ENCODE data around the gene CAVIN1. TPM values are rescaled to one million over a fixed set of nuclear protein-coding genes. Genes with fewer than 3 reads are reported as not detected.
"Not testable (repeated sequence)": the region's sequence is repeated elsewhere in the genome, so short reads cannot be mapped to it uniquely, and the experiment has no call there.

Gene CAVIN1
- total RNA-seq, 1 donor from 2014 or later: 67.0 TPM

DNA sequence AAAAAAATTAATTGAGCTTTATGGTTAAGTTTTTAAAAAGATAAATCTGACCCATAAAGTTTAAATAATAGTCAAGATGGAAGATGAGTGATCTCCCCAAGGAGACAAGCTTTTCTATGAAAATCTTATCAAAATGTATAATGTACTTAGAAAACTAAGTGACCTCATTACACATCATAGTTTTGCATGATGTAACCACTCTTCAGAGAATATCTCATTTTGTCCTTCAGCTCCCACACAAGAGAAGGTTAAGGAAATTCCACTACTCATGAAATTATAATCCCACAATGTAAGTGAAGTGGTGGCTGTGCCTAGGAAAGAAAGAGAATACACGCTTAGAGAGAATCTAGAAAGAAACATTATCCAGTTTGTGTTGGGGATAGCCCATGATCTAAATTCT, 49.2 kb downstream of the CAVIN1 start:
- ATAC-seq: no peak

DNA sequence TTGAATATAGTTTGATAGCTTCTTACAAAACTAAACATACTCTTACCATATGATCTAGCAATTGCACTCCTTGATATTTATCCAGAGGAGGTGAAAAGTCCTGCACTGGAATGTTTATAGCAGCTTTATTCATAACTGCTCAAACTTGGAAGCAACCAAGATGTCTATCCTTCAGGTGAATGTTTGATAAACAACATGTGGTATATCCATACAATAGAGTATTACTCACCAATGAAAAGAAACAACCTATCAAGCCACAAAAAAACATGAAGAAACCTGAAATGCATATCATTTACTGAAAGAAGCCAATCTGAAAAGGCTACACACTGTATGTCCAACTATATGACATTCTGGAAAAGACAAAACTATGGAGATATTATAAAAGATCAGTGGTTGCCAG, 50.9 kb downstream of the CAVIN1 start:
- ATAC-seq: no peak

DNA sequence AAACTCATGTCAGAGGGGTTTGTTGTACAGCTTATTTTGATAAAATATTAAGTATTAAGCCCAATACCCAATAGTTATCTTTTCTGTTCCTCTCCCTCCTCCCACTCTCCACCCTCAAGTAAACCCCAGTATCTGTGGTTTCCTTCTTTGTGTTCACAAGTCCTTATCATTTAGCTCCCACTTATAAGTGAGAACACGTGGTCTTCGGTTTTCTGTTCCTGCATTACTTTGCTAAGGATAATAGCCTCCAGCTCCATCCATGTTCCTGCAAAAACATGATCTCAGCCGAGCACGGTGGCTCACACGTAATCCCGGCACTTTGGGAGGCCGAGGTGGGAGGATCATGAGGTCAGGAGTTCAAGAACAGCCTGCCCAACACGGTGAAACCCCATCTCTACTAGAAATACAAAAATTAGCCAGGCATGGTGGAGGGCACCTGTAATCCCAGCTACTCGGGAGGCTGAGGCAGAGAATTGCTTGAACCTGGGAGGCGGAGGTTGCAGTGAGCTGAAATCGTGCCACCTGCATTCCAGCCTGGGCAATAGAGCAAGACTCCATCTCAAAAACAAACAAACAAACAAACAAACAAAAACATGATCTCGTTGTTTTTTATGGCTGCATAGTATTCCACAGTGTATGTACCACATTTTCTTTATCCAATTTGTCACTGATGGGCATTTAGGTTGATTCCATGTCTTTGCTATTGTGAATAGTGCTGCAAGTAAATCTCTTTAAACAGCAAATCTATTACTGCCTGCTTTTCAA, 54.1 kb downstream of the CAVIN1 start:
- not testable (repeated sequence) for ATAC-seq

DNA sequence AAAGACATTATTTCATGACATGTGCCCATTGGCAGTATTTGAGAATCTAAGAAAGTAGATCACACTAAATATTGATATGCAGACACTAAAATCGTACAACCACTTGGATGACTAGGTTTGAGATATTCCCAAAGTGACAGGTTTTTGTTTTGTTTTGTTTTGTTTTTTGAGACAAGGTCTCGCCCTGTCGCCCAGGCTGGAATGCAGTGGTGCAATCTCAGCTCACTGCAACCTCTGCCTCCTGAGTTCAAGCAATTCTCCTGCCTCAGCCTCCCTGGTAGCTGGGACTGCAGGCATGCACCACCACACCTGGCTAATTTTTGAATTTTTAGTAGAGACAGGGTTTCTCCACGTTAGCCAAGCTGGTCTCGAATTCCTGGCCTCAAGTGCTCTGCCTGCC, 54.7 kb downstream of the CAVIN1 start:
- ATAC-seq: not testable (repeated sequence)

DNA sequence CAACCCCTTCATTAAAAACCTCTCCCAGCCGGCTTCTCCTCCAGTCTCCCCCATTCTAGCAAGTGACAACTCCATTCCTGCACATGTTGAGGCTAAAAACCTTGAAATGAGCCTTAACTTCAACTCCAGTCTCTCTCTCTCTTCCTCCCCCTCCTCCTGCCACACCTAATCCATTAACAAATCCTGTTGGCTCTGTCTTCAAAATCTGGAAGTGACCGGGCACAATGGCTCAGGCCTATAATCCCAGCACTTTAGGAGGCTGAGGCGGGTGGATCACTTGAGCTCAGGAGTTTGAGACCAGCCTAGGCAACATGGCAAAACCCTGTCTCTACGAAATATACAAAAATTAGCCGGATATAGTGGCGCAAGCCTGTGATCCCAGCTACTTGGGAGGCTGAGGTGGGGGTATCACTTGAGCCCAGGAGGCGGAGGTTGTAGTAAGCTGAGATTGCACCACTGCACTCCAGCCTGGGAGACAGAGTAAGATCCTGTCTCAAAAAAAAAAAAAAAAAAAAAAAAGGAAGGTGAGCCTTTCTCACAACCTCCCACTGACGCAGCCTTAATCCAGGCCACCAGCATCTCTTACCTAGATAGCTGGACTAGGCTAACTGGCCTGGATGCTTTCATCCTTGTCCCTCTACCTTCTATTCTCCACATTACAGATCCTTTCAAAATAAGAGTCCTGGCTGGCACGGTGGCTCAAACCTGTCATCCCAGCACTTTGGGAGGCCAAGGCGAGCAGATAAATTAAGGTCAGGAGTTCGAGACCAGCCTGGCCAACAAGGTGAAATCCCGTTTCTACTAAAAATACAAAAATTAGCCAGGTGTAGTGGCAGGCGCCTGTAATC, 56.7 kb downstream of the CAVIN1 start:
- not testable (repeated sequence) for ATAC-seq

DNA sequence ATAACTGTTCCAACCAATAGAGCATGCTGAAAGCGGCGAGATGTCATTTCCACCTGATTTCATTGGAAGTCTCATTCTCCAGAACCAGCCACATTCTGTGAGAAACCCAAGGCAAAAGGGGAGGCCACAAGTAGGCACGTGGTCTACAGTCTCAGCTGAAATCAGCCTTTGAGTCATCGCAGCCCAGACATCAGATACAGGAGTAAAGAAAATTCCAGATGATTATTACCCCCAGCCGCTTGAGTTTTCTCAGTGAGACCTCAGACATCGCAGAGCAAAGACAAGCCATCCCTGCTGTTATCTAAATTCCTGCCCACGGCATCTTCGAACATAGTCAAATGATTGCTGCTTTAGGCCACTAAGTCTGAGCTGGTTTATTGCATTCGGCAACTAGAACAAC, 57.9 kb downstream of the CAVIN1 start:
- no peak for ATAC-seq

DNA sequence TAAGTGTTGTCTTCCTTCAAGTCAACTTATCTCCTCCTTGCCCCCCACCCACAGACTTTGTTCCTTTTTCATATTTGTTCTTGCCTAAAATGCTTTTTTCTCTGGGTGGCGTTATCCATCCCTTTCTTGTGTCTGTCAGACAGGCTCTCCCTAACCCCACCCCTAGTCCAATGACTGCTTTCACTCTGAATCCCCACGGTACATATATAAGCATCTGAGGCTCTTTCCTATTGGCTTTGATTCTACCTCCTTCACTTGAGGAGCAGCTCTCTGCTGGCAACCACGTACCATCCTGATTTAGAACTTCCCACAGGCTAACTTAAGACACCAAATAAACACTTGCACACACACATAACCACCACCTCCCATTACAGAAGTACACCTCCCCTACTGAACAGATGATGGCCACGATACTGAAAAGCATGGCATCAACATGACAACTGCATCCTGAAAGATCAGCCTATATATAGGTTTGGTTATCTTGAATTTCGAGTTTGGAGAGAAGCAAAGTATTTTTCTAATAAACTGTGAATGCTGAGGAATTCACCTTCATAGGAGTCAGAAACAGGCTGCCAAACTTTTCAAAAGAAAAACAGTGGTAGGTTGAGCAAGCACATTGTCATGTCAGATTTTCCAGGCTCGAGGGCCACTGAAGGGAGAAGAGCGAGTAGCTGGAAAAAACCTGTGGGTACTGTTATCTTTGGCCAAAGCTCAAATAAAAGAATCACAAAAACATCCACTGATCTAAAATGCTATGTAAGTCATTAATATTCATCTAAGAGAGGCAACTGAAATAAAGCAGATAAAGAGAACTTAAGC, 59.1 kb downstream of the CAVIN1 start:
- ATAC-seq: peak; percentile 28

DNA sequence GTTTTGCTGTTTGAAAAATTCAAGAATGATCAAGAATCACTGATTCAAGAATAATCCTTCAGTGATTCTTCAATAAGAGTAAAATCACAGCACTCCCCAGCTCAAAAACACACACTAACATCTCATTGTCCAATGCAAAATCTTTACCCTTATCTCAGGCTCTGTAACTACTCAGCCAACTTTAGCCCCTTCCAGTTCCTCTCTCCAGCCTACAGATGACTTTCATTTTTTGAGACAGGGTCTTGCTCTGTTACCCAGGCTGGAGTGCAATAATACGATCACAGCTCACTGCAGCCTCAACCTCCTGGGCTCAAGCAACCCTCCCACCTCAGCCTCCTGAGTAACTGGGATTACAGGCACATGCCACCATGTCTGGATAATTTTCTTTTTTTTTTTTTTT, 59.8 kb downstream of the CAVIN1 start:
- ATAC-seq: no peak

DNA sequence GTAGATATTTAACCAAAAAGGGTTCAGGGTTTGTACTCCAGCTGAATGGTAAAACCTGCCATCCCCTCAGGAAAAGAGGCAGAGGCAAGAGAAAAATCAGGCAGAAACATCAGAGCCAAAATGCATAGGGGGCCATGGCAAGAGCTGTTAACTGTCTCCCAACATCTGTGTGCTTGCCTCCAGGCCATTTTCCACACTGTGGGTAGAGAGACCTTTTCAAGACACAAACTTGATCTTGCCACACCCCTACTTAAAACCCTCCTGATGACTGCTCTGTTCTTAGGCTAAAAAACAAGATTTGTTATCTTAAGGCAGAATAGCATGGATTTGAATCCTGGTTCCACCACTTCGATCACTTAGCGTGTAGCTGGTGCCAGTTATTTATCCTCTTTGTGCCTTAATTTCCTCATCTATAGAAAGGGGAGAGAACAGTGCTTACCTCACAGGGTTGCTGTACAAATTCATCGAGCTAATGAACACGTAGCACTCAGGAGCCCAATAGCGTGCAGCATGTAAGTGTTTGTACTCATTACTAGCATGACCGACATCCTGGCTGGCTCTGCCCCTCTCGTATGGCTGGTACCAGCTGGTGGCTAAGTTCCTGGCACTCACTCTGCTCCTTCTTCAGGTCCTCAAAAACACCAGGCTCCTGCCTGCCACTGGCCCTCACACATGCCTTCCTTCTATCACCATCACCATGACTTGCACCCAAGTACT, 60.7 kb downstream of the CAVIN1 start:
- ATAC-seq: peak; percentile 34

DNA sequence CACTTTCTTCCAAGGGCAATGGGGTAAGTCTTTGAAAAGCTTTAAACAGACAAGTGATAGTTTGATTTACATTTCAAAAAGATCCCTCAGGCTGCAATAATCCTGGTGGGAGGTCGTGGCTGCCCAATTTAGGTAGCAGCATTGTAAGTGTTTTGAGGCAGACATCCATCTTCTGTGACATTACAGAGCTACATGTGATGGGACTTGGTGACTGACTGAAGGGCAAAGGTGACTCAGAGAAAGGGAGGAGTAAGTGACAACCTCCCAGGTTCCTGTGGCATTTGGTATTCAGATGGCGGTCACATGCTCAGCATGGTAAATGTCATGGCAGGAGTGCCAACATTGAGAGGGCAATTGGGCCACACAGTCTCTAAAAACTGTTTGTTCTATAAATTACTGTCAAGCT, 61.3 kb downstream of the CAVIN1 start:
- ATAC-seq: peak; percentile 70

DNA sequence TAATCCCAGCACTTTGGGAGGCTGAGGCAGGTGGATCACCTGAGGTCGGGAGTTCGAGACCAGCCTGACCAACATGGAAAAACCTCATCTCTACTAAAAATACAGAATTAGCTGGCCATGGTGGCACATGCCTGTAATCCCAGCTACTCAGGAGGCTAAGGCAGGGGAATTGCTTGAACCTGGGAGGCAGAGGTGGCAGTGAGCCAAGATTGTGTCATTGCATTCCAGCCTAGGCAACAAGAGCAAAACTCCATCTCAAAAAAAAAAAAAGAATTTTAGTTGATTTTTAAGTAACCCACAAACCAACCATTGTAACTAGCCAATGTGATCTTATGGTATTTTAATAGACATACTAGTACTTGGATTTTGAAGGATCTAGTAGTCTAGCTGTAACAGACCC, 62.7 kb downstream of the CAVIN1 start:
- not testable (repeated sequence) for ATAC-seq

DNA sequence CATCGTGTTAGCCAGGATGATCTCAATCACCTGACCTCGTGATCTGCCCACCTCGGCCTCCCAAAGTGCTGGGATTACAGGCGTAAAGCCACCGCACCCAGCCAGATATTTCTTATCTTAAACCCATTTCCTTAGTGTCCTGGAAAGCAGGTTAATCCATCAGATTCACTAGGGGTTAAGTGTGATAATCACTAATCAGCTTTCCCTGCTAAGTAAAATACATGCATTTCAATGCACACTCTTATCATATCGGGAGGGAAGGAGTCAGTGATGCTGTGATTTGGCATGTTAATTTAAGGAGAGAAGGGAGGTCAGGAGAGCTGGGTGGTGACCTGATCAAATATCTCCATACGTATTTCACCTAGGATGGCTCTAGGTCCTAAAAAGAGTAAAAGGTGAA, 63.9 kb downstream of the CAVIN1 start:
- no peak for ATAC-seq

DNA sequence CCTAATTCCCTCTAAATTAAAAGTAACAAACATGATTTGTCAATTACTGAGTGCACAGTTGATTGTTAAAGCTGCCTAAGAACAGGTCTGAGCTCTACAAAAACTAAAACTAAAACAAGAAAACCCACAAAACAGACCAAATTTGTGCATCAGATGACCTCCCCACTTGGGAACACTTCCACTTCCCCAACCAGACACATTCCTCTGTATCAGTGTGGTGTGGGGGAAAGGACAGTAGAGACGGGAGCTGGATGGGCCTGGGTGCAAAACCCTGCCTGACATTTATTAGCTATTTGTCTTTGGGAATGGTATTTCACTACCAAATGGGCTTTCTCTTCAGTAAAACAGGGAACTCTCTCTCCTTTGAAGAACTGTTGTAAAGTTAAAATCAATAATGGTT, 64.6 kb downstream of the CAVIN1 start:
- no peak for ATAC-seq

DNA sequence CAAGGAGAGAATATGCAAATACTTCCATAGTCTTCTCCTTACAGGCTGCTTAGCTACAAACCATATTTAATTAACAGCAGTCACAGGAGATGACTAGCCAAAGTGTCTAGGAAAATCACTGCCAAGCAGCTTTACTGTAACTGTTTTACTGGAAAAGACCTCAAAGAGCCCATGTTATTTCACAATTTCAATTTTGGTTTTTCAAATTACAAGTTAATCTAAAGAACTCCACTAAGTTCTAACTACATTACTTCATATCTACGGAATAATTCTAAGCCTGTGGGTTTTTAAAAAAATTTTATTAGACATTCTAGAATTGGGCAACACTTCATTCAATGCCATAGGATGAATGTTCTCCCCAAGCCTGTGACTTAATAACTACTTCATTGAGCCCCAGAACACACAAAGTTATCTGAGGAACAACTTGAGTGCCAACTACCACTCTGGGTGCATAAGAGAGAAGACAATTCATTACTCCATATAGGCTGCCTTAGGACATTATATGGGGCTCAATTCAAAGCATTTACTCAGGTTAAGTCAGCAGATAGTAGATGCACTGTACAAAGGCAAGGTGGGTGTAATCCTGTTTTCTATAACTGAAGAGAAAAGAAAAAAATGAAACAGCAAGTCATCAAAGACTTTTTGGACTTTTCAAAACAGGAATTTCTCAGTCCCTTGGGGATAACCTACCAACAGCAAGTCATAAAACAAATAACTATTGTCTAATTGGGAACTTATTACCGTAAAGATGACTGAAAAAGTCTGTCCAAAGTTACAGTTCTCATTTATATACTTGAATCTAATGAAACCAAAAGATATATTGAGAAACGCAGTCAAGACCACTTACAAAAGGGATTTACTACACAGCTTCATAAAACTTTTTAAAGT, 67.9 kb downstream of the CAVIN1 start:
- no peak for ATAC-seq

Other genes with a start within 250 kb of the CAVIN1 start
- not detected for gene KCNH4, start 242.1 kb downstream of the CAVIN1 start, total RNA-seq
- gene HCRT, start 237.8 kb downstream of the CAVIN1 start, total RNA-seq: not detected
- 9.0 TPM for gene GHDC, start 228.8 kb downstream of the CAVIN1 start, total RNA-seq
- 18.1 TPM for gene STAT5B, start 146.9 kb downstream of the CAVIN1 start, total RNA-seq
- gene STAT5A, start 134.8 kb downstream of the CAVIN1 start, total RNA-seq: 6.9 TPM
- 191 TPM for gene STAT3, start 34.8 kb downstream of the CAVIN1 start, total RNA-seq
- gene ATP6V0A1, start 35.6 kb upstream of the CAVIN1 start, total RNA-seq: 40.1 TPM
- gene NAGLU, start 113.0 kb upstream of the CAVIN1 start, total RNA-seq: 13.3 TPM
- 15.7 TPM for gene HSD17B1, start 129.7 kb upstream of the CAVIN1 start, total RNA-seq
- gene COASY, start 138.9 kb upstream of the CAVIN1 start, total RNA-seq: 67.4 TPM
- 33.8 TPM for gene MLX, start 143.8 kb upstream of the CAVIN1 start, total RNA-seq
- 2.9 TPM for gene PSMC3IP, start 154.5 kb upstream of the CAVIN1 start, total RNA-seq
- 53.6 TPM for gene RETREG3, start 186.1 kb upstream of the CAVIN1 start, total RNA-seq
- 44.4 TPM for gene TUBG1, start 186.4 kb upstream of the CAVIN1 start, total RNA-seq
- gene TUBG2, start 236.0 kb upstream of the CAVIN1 start, total RNA-seq: 7.3 TPM